OCI-LY1 (cell line): ENCODE measurements around the gene OR5AN1.

Experiments used
- H2AFZ ChIP-seq: fragments of 200-600 bp; sonication (generic), shearing (Covaris generic); 2 replicates; pipeline ENCODE4 v1.6.0; 2014; ENCODE audit warnings: antibody characterized with exemption, mild to moderate bottlenecking, low read length
- H3F3A ChIP-seq: fragments of 200-600 bp; sonication (generic), shearing (Covaris generic); 2 replicates; pipeline ENCODE4 v1.6.0; 2014; ENCODE audit warnings: mild to moderate bottlenecking, antibody characterized with exemption, low read length, moderate library complexity; ENCODE audit not compliant: insufficient read depth
- H3K27ac ChIP-seq: fragments of 200-600 bp; sonication (generic); 2 replicates; pipeline ENCODE4 v1.5.1; 2014; ENCODE audit warnings: low read length, mixed run types, mild to moderate bottlenecking, low read depth; ENCODE audit not compliant: poor library complexity, severe bottlenecking
- H3K27me3 ChIP-seq: fragments of 200-600 bp; sonication (generic); 2 replicates; pipeline ENCODE4 v1.6.0; 2014; ENCODE audit warnings: antibody characterized with exemption, mild to moderate bottlenecking, low read length, moderate library complexity; ENCODE audit not compliant: insufficient read depth
- H3K36me3 ChIP-seq: fragments of 200-600 bp; sonication (generic); 2 replicates; pipeline ENCODE4 v1.6.1; 2014; ENCODE audit warnings: mild to moderate bottlenecking, antibody characterized with exemption, low read length, moderate library complexity, mixed read lengths; ENCODE audit not compliant: insufficient read depth
- H3K4me1 ChIP-seq: fragments of 200-600 bp; sonication (generic); 2 replicates; pipeline ENCODE4 v1.5.1; 2014; ENCODE audit warnings: mild to moderate bottlenecking, low read length, moderate library complexity; ENCODE audit not compliant: insufficient read depth, severe bottlenecking
- H3K4me2 ChIP-seq: fragments of 200-600 bp; sonication (generic), shearing (Covaris generic); 2 replicates; pipeline ENCODE4 v1.6.1; 2014; ENCODE audit warnings: low read length
- H3K4me3 ChIP-seq: fragments of 200-600 bp; sonication (generic); 2 replicates; pipeline ENCODE4 v1.5.1; 2014; ENCODE audit warnings: low read length, low read depth, mild to moderate bottlenecking, mixed read lengths; ENCODE audit not compliant: poor library complexity, severe bottlenecking
- H3K79me2 ChIP-seq: fragments of 200-600 bp; shearing (Covaris generic); 2 replicates; pipeline ENCODE4 v1.6.1; 2016; ENCODE audit warnings: mixed run types, low read length, mixed read lengths; ENCODE audit not compliant: insufficient read depth
- H3K9ac ChIP-seq: fragments of 200-600 bp; sonication (generic), shearing (Covaris generic); 2 replicates; pipeline ENCODE4 v1.6.1; 2014; ENCODE audit warnings: mild to moderate bottlenecking, low read length, mixed read lengths
- H3K9me2 ChIP-seq: fragments of 200-600 bp; sonication (generic), shearing (Covaris generic); 2 replicates; pipeline ENCODE4 v1.6.1; 2014; ENCODE audit warnings: low read depth, mild to moderate bottlenecking, low read length, mixed read lengths
- H3K9me3 ChIP-seq: fragments of 200-600 bp; shearing (Covaris generic); 2 replicates; pipeline ENCODE4 v1.6.1; 2014; ENCODE audit warnings: low read length, mixed read lengths
- H4K20me1 ChIP-seq: fragments of 200-600 bp; sonication (generic), shearing (Covaris generic); 2 replicates; pipeline ENCODE4 v1.6.0; 2016; ENCODE audit warnings: mild to moderate bottlenecking, low read length; ENCODE audit not compliant: insufficient read depth
- EZH2 ChIP-seq: fragments of 200-600 bp; sonication (generic), shearing (Covaris generic); IDR thresholded peaks from 2 replicates; pipeline ENCODE4 v1.8.0; 2017; ENCODE audit warnings: borderline replicate concordance, mixed run types, mild to moderate bottlenecking, antibody characterized with exemption, low read length, moderate library complexity, mixed read lengths
- TF ChIP-seq, protein P1 (sequence below): fragments of 200-600 bp; sonication (generic), shearing (Covaris generic); IDR thresholded peaks from 2 replicates; pipeline ENCODE4 v1.5.1; 2017; ENCODE audit warnings: mild to moderate bottlenecking, antibody characterized with exemption, low read length, moderate library complexity, mixed read lengths

OR5AN1 gene

DNA sequence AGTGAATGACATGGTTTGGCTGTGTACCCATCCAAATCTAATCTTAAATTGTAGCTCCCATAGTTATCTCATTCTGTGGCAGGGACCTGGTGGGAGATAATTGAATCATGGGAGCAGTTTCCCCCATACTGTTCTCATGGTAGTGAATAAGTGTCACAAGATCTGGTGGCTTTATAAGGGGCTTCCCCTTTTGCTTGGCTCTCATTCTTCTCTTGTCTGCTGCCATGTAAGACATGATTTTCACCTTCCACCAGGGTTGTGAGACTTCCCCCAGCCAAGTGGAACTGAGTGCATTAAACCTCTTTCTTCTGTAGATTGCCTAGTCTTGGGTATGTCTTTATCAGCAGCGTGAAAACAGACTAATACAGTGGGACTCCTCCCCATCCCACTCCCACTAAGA lies 56.4 kb downstream of the OR5AN1 start:
- Histone ChIP-seq H3K4me3 (no peak overlapping the region), H3K9me2 (no peaks in the 10 kb centered on the region), H2AFZ (no peak overlapping the region), H3F3A (no peaks in the 10 kb centered on the region), H3K4me2 (no peak overlapping the region), H3K27me3 (no peaks in the 10 kb centered on the region), H3K9ac (no peak overlapping the region), H3K9me3 (no peaks in the 10 kb centered on the region), H4K20me1 (no peaks in the 10 kb centered on the region), H3K36me3 (no peaks in the 10 kb centered on the region), H3K79me2 (no peaks in the 10 kb centered on the region), H3K27ac (no peak overlapping the region), H3K4me1 (no peaks in the 10 kb centered on the region)
- TF ChIP-seq, protein P1, sequence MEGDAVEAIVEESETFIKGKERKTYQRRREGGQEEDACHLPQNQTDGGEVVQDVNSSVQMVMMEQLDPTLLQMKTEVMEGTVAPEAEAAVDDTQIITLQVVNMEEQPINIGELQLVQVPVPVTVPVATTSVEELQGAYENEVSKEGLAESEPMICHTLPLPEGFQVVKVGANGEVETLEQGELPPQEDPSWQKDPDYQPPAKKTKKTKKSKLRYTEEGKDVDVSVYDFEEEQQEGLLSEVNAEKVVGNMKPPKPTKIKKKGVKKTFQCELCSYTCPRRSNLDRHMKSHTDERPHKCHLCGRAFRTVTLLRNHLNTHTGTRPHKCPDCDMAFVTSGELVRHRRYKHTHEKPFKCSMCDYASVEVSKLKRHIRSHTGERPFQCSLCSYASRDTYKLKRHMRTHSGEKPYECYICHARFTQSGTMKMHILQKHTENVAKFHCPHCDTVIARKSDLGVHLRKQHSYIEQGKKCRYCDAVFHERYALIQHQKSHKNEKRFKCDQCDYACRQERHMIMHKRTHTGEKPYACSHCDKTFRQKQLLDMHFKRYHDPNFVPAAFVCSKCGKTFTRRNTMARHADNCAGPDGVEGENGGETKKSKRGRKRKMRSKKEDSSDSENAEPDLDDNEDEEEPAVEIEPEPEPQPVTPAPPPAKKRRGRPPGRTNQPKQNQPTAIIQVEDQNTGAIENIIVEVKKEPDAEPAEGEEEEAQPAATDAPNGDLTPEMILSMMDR, result no peak
- TF ChIP-seq EZH2, result no peak

DNA sequence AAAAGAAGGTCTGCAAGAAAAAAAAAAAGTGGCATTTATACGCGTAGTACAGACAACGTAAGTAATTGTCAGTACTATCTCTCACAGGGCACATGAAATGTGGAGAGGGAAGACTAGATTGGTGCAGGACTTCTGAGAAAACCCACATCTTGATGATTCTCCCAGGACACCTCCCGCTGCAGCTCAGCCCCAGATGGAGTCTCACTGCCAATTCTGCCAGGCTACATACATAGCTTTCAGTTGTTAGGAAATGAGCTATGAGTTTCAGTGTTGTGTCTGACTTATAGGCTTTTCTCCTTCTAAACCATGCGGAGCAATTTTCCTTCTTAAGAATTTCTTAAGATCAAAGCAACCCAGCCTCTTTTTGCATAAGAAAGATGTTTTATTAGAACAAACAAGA lies 57.9 kb downstream of the OR5AN1 start:
- no peak overlapping the region for H3K4me2 ChIP-seq

DNA sequence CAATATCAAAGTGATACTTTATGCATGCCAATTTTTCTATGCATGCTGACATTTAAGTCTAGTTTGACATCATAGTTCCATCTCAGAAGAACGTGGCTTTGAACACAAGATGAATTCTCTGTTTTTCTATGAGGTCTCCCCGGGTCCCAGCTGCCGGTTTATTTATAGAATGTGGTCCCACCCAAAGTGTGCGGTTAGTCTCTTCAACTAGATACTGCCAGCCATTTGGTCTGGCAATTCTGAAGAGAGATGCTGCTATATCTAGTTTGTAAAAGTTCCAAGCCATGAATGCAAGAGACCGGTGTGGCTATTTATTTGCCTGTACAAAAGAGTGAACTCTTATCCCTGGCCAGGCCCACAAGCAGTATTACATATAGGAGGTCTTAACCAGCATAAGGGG lies 58.3 kb downstream of the OR5AN1 start:
- H3K9me2 ChIP-seq, result no peaks in the 10 kb centered on the region
- H3K36me3 ChIP-seq, result no peaks in the 10 kb centered on the region
- no peaks in the 10 kb centered on the region for H3K27me3 ChIP-seq
- no peaks in the 10 kb centered on the region for H3K4me1 ChIP-seq
- no peaks in the 10 kb centered on the region for H3K9me3 ChIP-seq
- TF ChIP-seq, protein P1, result no peak
- TF ChIP-seq EZH2, result no peak
- H3K79me2 ChIP-seq, result no peaks in the 10 kb centered on the region
- no peaks in the 10 kb centered on the region for H4K20me1 ChIP-seq
- H3F3A ChIP-seq, result no peaks in the 10 kb centered on the region
- H3K4me3 ChIP-seq, result no peak overlapping the region
- H3K9ac ChIP-seq, result no peak overlapping the region
- H2AFZ ChIP-seq, result no peak overlapping the region
- no peak overlapping the region for H3K4me2 ChIP-seq
- no peak overlapping the region for H3K27ac ChIP-seq

More for the DNA sequence above, 57.9 kb downstream of the OR5AN1 start:
- TF ChIP-seq EZH2, result no peak
- TF ChIP-seq, protein P1, result no peak
- no peak overlapping the region for H3K27ac ChIP-seq
- no peaks in the 10 kb centered on the region for H3K9me2 ChIP-seq
- no peaks in the 10 kb centered on the region for H3K4me1 ChIP-seq
- H3K36me3 ChIP-seq, result no peaks in the 10 kb centered on the region
- no peak overlapping the region for H3K9ac ChIP-seq
- H3K27me3 ChIP-seq, result no peaks in the 10 kb centered on the region
- H3K4me3 ChIP-seq, result no peak overlapping the region
- no peaks in the 10 kb centered on the region for H4K20me1 ChIP-seq
- H3F3A ChIP-seq, result no peaks in the 10 kb centered on the region
- H3K9me3 ChIP-seq, result no peaks in the 10 kb centered on the region
- H3K79me2 ChIP-seq, result no peaks in the 10 kb centered on the region
- no peak overlapping the region for H2AFZ ChIP-seq
